Type B pancreatic cell (in vitro differentiated cells): ENCODE data around the gene NUP210. TPM values are rescaled to one million over a fixed set of nuclear protein-coding genes. Genes with fewer than 3 reads are reported as not detected.

Source experiments
- DNase-seq: peaks from one replicate; pipeline ENCODE4 v3.0.0; 2021; ENCODE audit warnings: mixed read lengths; ENCODE audit not compliant: unreplicated experiment; ENCODE audit errors: extremely low spot score
- H3K27ac Mint-ChIP-seq: 2 replicates; pipeline ENCODE4 v1.8.0; 2021; ENCODE audit warnings: mild to moderate bottlenecking, mixed read lengths
- H3K27me3 Mint-ChIP-seq: 2 replicates; pipeline ENCODE4 v1.8.0; 2021; ENCODE audit warnings: mixed read lengths
- H3K36me3 Mint-ChIP-seq: 2 replicates; pipeline ENCODE4 v1.8.0; 2021; ENCODE audit warnings: mixed read lengths
- H3K4me1 Mint-ChIP-seq: one replicate; pipeline ENCODE4 v1.8.0; 2021; ENCODE audit warnings: mixed read lengths; ENCODE audit not compliant: unreplicated experiment
- H3K4me3 Mint-ChIP-seq: 2 replicates; pipeline ENCODE4 v1.8.0; 2021; ENCODE audit warnings: mild to moderate bottlenecking, mixed read lengths
- H3K9me3 Mint-ChIP-seq: 2 replicates; pipeline ENCODE4 v1.8.0; 2021; ENCODE audit warnings: mixed read lengths
- total RNA-seq: library from RNA; stranded (reverse); gene quantifications from 2 replicates; pipeline ENCODE4 v1.2.1, GENCODE V29; 2021; ENCODE audit warnings: low replicate concordance
- TF ChIP-seq, protein P1 (sequence below): fragments of 200-600 bp; sonication (generic); conservative IDR thresholded peaks from 2 replicates; pipeline ENCODE4 v1.5.0; 2021; ENCODE audit warnings: antibody characterized with exemption, mild to moderate bottlenecking

NUP210 gene
- total RNA-seq, 1 donor from 2014 or later, result 26.5 TPM

DNA sequence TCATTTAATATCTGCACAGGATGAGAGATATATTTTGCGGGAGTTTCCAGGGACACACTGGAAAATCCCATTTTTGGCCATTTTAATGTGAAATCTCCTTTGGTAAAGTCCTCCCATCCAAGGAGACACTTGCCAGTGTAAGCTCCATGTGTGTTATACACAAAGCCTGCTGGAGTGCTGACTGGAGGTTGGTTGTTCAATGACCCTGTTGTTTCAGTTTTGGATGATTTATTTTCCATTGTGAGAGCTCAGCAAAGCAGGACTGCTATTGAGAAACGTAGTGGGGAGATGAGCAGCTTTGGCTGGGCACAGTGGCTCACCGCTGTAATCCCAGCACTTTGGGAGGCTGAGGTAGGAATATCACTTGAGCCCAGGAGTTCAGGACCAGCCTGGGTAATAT is 127.7 kb downstream of the NUP210 start:
- no peak overlapping the region for H3K4me3 Mint-ChIP-seq
- TF ChIP-seq, protein P1, sequence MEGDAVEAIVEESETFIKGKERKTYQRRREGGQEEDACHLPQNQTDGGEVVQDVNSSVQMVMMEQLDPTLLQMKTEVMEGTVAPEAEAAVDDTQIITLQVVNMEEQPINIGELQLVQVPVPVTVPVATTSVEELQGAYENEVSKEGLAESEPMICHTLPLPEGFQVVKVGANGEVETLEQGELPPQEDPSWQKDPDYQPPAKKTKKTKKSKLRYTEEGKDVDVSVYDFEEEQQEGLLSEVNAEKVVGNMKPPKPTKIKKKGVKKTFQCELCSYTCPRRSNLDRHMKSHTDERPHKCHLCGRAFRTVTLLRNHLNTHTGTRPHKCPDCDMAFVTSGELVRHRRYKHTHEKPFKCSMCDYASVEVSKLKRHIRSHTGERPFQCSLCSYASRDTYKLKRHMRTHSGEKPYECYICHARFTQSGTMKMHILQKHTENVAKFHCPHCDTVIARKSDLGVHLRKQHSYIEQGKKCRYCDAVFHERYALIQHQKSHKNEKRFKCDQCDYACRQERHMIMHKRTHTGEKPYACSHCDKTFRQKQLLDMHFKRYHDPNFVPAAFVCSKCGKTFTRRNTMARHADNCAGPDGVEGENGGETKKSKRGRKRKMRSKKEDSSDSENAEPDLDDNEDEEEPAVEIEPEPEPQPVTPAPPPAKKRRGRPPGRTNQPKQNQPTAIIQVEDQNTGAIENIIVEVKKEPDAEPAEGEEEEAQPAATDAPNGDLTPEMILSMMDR, result no peak

DNA sequence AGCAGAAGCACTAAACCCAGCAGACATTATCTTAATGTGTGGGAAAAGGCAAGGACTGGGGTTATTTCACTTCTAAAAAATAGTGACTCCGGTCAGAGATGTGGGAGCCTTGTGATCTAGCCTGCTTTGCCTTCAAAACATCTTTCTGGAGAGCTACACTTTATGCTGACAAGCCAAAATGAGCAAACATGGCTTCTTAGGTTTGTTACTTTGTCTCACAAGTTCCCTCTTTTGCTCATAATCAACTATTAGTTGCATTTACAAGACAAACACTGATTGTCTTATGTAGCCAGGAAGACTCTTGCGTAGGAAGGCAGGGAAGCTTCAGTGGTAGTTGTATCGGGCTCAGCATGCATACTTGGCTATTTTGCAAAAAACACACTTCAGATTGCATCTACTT is 129.2 kb downstream of the NUP210 start:
- peaks cover 5% of the 10 kb centered on the region for H3K9me3 Mint-ChIP-seq
- no peaks in the 10 kb centered on the region for H3K36me3 Mint-ChIP-seq
- no peak overlapping the region for H3K27ac Mint-ChIP-seq
- TF ChIP-seq, protein P1, result no peak
- peaks cover 18% of the 10 kb centered on the region for H3K27me3 Mint-ChIP-seq
- H3K4me3 Mint-ChIP-seq, result no peak overlapping the region
- DNase-seq, result no peak
- peaks cover 4% of the 10 kb centered on the region for H3K4me1 Mint-ChIP-seq

More for the DNA sequence above, 127.7 kb downstream of the NUP210 start:
- H3K4me1 Mint-ChIP-seq, result peaks cover 11% of the 10 kb centered on the region
- H3K36me3 Mint-ChIP-seq, result no peaks in the 10 kb centered on the region
- no peak for DNase-seq
- H3K9me3 Mint-ChIP-seq, result no peaks in the 10 kb centered on the region
- no peak overlapping the region for H3K27ac Mint-ChIP-seq
- H3K27me3 Mint-ChIP-seq, result peaks cover 7% of the 10 kb centered on the region

DNA sequence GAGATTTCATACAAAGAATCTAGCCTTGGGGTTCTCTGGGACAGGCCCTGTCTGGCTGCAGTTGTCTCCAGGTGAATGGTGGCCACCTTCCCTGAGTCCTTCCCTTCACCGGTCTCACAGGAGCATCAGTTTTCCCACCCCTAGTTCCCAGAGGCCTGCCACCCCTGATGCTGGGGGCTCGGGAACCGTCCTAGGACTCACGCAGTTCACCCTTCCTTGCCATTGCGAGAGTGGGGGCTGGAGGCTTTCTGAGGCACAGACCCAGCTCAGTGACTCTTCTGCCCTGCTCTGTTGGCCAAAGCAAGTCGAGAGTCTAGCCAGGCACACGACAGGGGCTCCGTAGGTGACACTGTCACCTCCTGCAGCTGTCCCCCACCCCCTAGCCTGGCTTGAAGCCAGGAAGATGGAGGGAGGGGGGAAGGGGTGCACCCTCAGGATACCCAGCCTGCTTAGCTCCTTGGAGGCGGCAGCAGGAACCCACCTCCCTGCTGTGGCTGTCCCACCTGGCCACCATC is 130.3 kb downstream of the NUP210 start:
- Mint-ChIP-seq H3K9me3 (peaks cover 5% of the 10 kb centered on the region), H3K4me1 (no peaks in the 10 kb centered on the region), H3K27ac (no peak overlapping the region), H3K4me3 (no peak overlapping the region), H3K36me3 (no peaks in the 10 kb centered on the region), H3K27me3 (peaks cover 20% of the 10 kb centered on the region)
- no peak for DNase-seq
- TF ChIP-seq, protein P1, result no peak

DNA sequence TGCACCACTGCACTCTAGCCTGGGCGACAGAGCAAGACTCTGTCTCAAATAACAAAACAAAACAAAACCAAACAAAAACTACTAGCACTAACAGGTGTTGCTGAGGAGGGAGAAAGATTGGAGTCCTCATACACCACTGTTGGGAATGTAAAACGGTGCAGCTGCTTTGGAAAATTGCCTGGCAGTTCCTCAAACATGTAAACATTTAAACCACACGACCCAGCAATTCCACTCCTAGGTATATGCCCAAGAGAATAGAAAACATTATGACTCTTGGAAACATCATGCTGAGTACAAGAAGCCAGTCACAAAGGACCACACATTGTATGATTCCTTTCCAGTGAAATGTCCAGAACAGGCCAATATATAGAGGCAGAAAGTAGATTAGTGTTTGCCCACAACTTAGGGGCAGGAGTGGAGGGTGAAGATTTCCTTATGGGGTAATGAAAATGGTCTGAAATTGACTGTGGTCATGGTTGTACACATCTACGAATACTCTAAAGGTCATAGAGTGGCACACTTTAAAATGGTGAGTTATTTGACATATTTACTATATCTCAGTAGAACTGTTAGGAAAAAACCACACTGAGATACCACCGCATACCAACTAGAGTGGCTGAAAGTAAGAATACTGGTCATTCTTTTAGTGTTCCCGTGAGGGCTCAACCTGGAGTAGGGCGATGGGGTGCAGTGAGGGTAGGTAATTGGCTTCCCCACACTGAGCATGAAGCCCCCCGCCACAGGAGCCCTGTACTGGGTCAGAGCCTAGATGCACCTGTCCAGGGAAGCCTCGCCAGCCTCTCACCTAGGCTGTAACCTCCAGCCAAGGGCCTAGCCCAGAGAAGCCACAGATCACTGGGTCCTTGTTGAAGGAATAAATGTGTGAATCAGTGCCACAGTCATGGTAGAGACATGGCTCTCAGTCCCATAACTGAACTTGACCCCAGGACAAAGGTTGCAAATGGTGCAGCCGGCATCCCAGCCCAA is 131.1 kb downstream of the NUP210 start:
- Mint-ChIP-seq H3K4me3 (no peak overlapping the region), H3K27me3 (peaks cover 26% of the 10 kb centered on the region), H3K4me1 (peaks cover under 1% of the 10 kb centered on the region), H3K9me3 (peaks cover 6% of the 10 kb centered on the region), H3K36me3 (no peaks in the 10 kb centered on the region), H3K27ac (no peak overlapping the region)
- DNase-seq, result no peak
- TF ChIP-seq, protein P1, result no peak

DNA sequence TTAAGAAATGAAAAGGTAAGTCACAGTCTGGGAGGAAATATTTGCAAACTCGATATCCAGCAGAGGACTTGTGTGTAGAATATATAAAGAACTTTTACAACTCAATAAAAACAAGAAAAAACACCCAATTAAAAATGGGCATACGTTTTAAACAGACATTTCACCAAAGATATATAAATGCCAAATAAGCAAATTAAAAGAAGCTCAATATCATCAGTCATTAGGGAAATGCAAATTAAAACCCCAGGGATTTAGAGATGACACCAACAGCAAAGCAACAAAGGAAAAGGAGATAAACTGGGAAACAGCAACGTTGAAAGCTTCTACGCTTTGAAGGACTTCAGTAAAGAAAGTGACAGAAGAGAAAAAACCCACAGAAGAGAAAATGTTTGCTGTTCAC is 132.3 kb downstream of the NUP210 start:
- Mint-ChIP-seq H3K27ac (no peak overlapping the region), H3K27me3 (peaks cover 33% of the 10 kb centered on the region), H3K36me3 (no peaks in the 10 kb centered on the region), H3K9me3 (peaks cover 11% of the 10 kb centered on the region), H3K4me1 (peaks cover 6% of the 10 kb centered on the region), H3K4me3 (no peak overlapping the region)
- no peak for DNase-seq
- TF ChIP-seq, protein P1, result no peak
